Ovary (tissue), 9 donors: ENCODE data around the gene PTPRN2. TPM values are rescaled to one million over a fixed set of nuclear protein-coding genes. Genes with fewer than 3 reads are reported as not detected.

ENCODE experiments used
- DNase-seq, 5 donors: peaks; one replicate each; pipeline ENCODE4 v3.0.0-alpha.2; 2019 to 2020
- H3K27ac ChIP-seq, 2 donors: fragments of 200-600 bp; one replicate each; pipeline versions ENCODE4 v1.5.1 to v1.8.0; 2019 to 2022
- H3K27me3 ChIP-seq: fragments of 200-600 bp; one replicate; pipeline ENCODE4 v1.8.0; 2022
- H3K36me3 ChIP-seq: fragments of 200-600 bp; sonication (generic); one replicate; pipeline ENCODE4 v1.5.1; 2019
- H3K4me1 ChIP-seq: one replicate; pipeline ENCODE4 v1.8.1; 2013; ENCODE audit warnings: mild to moderate bottlenecking, moderate library complexity; ENCODE audit not compliant: insufficient read depth
- H3K4me3 ChIP-seq: fragments of 200-600 bp; sonication (generic); one replicate; pipeline ENCODE4 v1.5.1; 2017
- H3K9me3 ChIP-seq, 2 donors: fragments of 200-600 bp in 1 of 2; sonication (generic) in 1 of 2; one replicate each; pipeline versions ENCODE4 v1.5.1 to v1.8.1; 2013 to 2019; ENCODE audit warnings: mild to moderate bottlenecking in 1 of 2, moderate library complexity in 1 of 2
- CTCF ChIP-seq, 3 donors: fragments of 450-650 bp in 2 of 3; fragments of 200-600 bp in 1 of 3; IDR thresholded peaks; one replicate each; pipeline versions ENCODE4 v1.5.1 to v1.8.0; 2016 to 2022; ENCODE audit warnings: antibody characterized with exemption in 3 of 3, mild to moderate bottlenecking in 1 of 3
- EP300 ChIP-seq: sonication (generic); formaldehyde crosslinking; IDR thresholded peaks from one replicate; pipeline ENCODE4 v1.6.1; 2017; ENCODE audit warnings: antibody characterized with exemption
- POLR2A ChIP-seq: fragments of 450-650 bp; IDR thresholded peaks from one replicate; pipeline ENCODE4 v1.6.1; 2017; ENCODE audit warnings: antibody characterized with exemption, mild to moderate bottlenecking, moderate library complexity
- WGBS, 3 donors: extraction: QIAGEN DNeasy Blood & Tissue Kit in 1 of 3; methylation state at CpG; one replicate each; pipeline versions ENCODE4 v1.1.5 to v1.1.7; 2013 to 2017; 5-methylcytosine and 5-hydroxymethylcytosine counted together
- intact Hi-C, 4 donors: fragments of 100-400 bp; cut with DNase I; formaldehyde crosslinking; loops; one replicate each; pipeline versions ENCODE4 v1.11.0 to v1.15.1; 2022 to 2023
- polyA plus RNA-seq, 2 donors: library from polyadenylated mRNA; stranded (reverse); fragments of 200-250 nt in 1 of 2; fragments of 350-450 nt in 1 of 2; fragmentation: Illumina TruSeq in 1 of 2; extraction: RNeasy Lipid Tissue Mini Kit (QIAGEN cat#74804) in 1 of 2; gene quantifications; one replicate each; pipeline ENCODE4 v1.2.3, GENCODE V29; 2013 to 2014
- total RNA-seq, 7 donors: library from RNA; depleted of rRNA in 2 of 7; stranded (reverse); fragments of >200 nt in 2 of 7; fragmentation: NEBNext Ultra II Directional in 3 of 7; extraction: Animal tissue kit (Norgen Biotek cat#: 25700) in 3 of 7; gene quantifications; one replicate each; pipeline versions ENCODE4 v1.1.0 to v1.2.4, GENCODE V29; 2016 to 2023
- donor health status: DM: no; HTN: no; CAD: no; lungs with moderate emphysema.
- donor health status: DM: no; HTN: no; CAD: no.
- donor health status: Bipolar disorder and iron deficiency.
- donor health status: DM: yes; HTN: yes; CAD: no.
- donor health status: DM: no; HTN: no; CAD: no.
- donor health status: DM: yes; HTN: yes; CAD: no.

The PTPRN2 gene
- total and polyA plus RNA-seq, 9 donors = 3.5 to 11.1 (median 5.9) TPM

GRCh38 chr7:158109364-158110033 is 478.1 kb downstream of the PTPRN2 start:
- no peak for TF ChIP-seq POLR2A
- intact Hi-C loops = no loop called here
- no peak for DNase-seq

GRCh38 chr7:158108646-158109293 is 478.9 kb downstream of the PTPRN2 start:
- H3K9me3 ChIP-seq = no peaks in the 10 kb centered on the region
- no peak overlapping the region for H3K27ac ChIP-seq
- intact Hi-C loops = no loop called here
- TF ChIP-seq CTCF (IDR thresholded peaks at IDR 0.05) = no peak
- no peak for TF ChIP-seq POLR2A
- 80 to 90% (median 81%) methylated on average over 4 of the region's 4 CpGs for WGBS, 3 donors
- no peak for DNase-seq
- H3K27me3 ChIP-seq = no peaks in the 10 kb centered on the region
- H3K4me3 ChIP-seq = no peak overlapping the region
- H3K36me3 ChIP-seq = no peaks in the 10 kb centered on the region
- H3K4me1 ChIP-seq = no peaks in the 10 kb centered on the region

More at GRCh38 chr7:158109364-158110033, 478.1 kb downstream of the PTPRN2 start:
- WGBS, 3 donors = 76 to 90% (median 76%) methylated on average over 12 of the region's 12 CpGs
- no peaks in the 10 kb centered on the region for H3K4me1 ChIP-seq
- H3K36me3 ChIP-seq = no peaks in the 10 kb centered on the region
- no peaks in the 10 kb centered on the region for H3K27me3 ChIP-seq
- H3K27ac ChIP-seq = no peak overlapping the region
- peaks cover 0 to 2% of the 10 kb centered on the region in 2 donors for H3K9me3 ChIP-seq
- H3K4me3 ChIP-seq = no peak overlapping the region

- H3K4me3 ChIP-seq = no peak overlapping the region
- H3K27me3 ChIP-seq = no peaks in the 10 kb centered on the region
- no peak for TF ChIP-seq POLR2A
- no peak for TF ChIP-seq EP300
- TF ChIP-seq CTCF (IDR thresholded peaks at IDR 0.05) = no peak
- WGBS, 3 donors = 70 to 84% (median 74%) methylated on average over 2 of the region's 2 CpGs
- H3K27ac ChIP-seq = no peak overlapping the region
- DNase-seq = no peak
- H3K4me1 ChIP-seq = no peaks in the 10 kb centered on the region
- intact Hi-C loops = no loop called here
- no peaks in the 10 kb centered on the region for H3K9me3 ChIP-seq
- no peaks in the 10 kb centered on the region for H3K36me3 ChIP-seq
Observed at GRCh38 chr7:158107806-158108205, 479.8 kb downstream of the PTPRN2 start.

- no peak for DNase-seq
- WGBS, 3 donors = 65 to 75% (median 66%) methylated on average over 3 of the region's 3 CpGs
- H3K36me3 ChIP-seq = no peaks in the 10 kb centered on the region
- no peak overlapping the region for H3K27ac ChIP-seq
- H3K4me3 ChIP-seq = no peak overlapping the region
- no peaks in the 10 kb centered on the region for H3K4me1 ChIP-seq
- intact Hi-C loops = no loop called here
- no peaks in the 10 kb centered on the region for H3K9me3 ChIP-seq
- no peak for TF ChIP-seq POLR2A
- no peak for TF ChIP-seq CTCF (IDR thresholded peaks at IDR 0.05)
- TF ChIP-seq EP300 = no peak
- H3K27me3 ChIP-seq = no peaks in the 10 kb centered on the region
Observed at GRCh38 chr7:158106272-158106671, 481.4 kb downstream of the PTPRN2 start.

- WGBS, 3 donors = 84 to 89% (median 88%) methylated on average over 7 of the region's 7 CpGs
- Histone ChIP-seq H3K4me3 (no peak overlapping the region), H3K27me3 (no peaks in the 10 kb centered on the region), H3K27ac (no peak overlapping the region), H3K4me1 (no peaks in the 10 kb centered on the region), H3K36me3 (no peaks in the 10 kb centered on the region), H3K9me3 (no peaks in the 10 kb centered on the region)
- TF ChIP-seq CTCF (IDR thresholded peaks at IDR 0.05) = no peak
- TF ChIP-seq EP300 = no peak
- no peak for TF ChIP-seq POLR2A
- no peak for DNase-seq
- intact Hi-C loops = no loop called here
Observed at GRCh38 chr7:158103378-158103777, 484.2 kb downstream of the PTPRN2 start.
